ENCODE measurements around the gene RGL2. TPM values are rescaled to one million over a fixed set of nuclear protein-coding genes. Genes with fewer than 3 reads are reported as not detected.

Gene RGL2
- total and polyA plus RNA-seq, 2 of the 4 experiments (the other 2 are of a cell fraction) = 4.1 to 26.9 TPM

GRCh38 chr6:33250731-33251130 lies 48.0 kb downstream of the RGL2 start:
- DNase-seq (no peak), ATAC-seq (ENCODE audit: low read depth) (no peak)
- Histone ChIP-seq H2AK9ac (replicated peaks; ENCODE audit: low read depth, low read length, poor library complexity) (no peak overlapping the region), H3K4me2 (ENCODE audit: low read depth, low read length) (peak overlapping the region; percentile 40), H3K4me1 (ENCODE audit: control insufficient read depth, insufficient read depth, low read length) (peaks cover 12% of the 10 kb centered on the region), H3K14ac (replicated peaks; ENCODE audit: low read depth, low read length) (no peak overlapping the region; the same call in 1 of the 2 replicates), H3K18ac (ENCODE audit: low read depth, low read length) (no peak overlapping the region), H4K8ac (ENCODE audit: low read depth in 2 of 2, low read length in 2 of 2) (peak overlapping the region in 1 of 2 experiments; percentile 37; a peak in 1 of 4 replicates), H4K20me1 (ENCODE audit: insufficient read depth, low read length) (peaks cover 3% of the 10 kb centered on the region; the same call in 1 of the 2 replicates), H2BK20ac (ENCODE audit: low read depth, low read length) (peak overlapping the region; percentile 37; the same call in 1 of the 2 replicates), H2BK15ac (ENCODE audit: low read depth, low read length) (no peak overlapping the region), H4K5ac (ENCODE audit: low read depth, low read length) (no peak overlapping the region), H3K23ac (ENCODE audit: low read depth, low read length) (peak overlapping the region; percentile 46; the same call in 1 of the 2 replicates), H3K56ac (ENCODE audit: extremely low read depth, insufficient read depth, low read length) (0 out of 2 replicates have a peak overlapping the region, but pooled peaks have one; percentile 16), H3K4me3 (ENCODE audit: insufficient read depth, low read depth, low read length) (no peak overlapping the region), H3K36me3 (ENCODE audit: control insufficient read depth, insufficient read depth, low read length) (peaks cover 10% of the 10 kb centered on the region; the same call in 1 of the 2 replicates), H3K27me3 (ENCODE audit: control insufficient read depth, insufficient read depth, low read length) (no peaks in the 10 kb centered on the region), H3K9me3 (ENCODE audit: control insufficient read depth, insufficient read depth, low read length) (no peaks in the 10 kb centered on the region), H2AK5ac (ENCODE audit: low read depth, low read length) (peak overlapping the region; percentile 61; the same call in 1 of the 2 replicates), H4K91ac (ENCODE audit: insufficient read depth, low read depth, low read length) (peak overlapping the region; percentile 50; the same call in 1 of the 2 replicates), H3K79me1 (ENCODE audit: low read depth in 1 of 2, low read length in 2 of 2) (peaks cover 3 to 35% of the 10 kb centered on the region in 2 experiments; a peak in 3 of 4 replicates), H2AFZ (replicated peaks; ENCODE audit: low read length, poor library complexity) (no peak overlapping the region), H3K9ac (ENCODE audit: low read depth, low read length) (0 out of 2 replicates have a peak overlapping the region, but pooled peaks have one; percentile 3), H3K27ac (ENCODE audit: insufficient read depth, low read length) (peak overlapping the region; percentile 68), H2BK120ac (ENCODE audit: low read depth, low read length) (peak overlapping the region; percentile 29), H3K4ac (ENCODE audit: low read depth, low read length) (peak overlapping the region; percentile 51), H2BK5ac (ENCODE audit: low read depth, low read length, poor library complexity, severe bottlenecking) (peak overlapping the region; percentile 69), H3K9me1 (ENCODE audit: insufficient read depth, low read length) (peaks cover 11% of the 10 kb centered on the region)
- WGBS, 2 experiments (ENCODE audit: extremely low coverage in 2 of 2, insufficient read length in 1 of 2) = 93% methylated on average over 7 of the region's 13 CpGs; no CpG with 5 or more reads in 1 of the 2 experiments
- ChIA-PET POLR2A (ENCODE audit: unreplicated experiment) (interaction anchor here (1.0 kb wide), 2 partner anchors 19 to 21 kb away, joined by 4 to 7 read pairs; partner anchors contain the start of genes RPS18 and VPS52), CTCF (interaction anchor here (0.5 to 0.6 kb wide), 2 partner anchors 12 to 46 kb away, joined by 3 read pairs; no protein-coding TSS in a partner anchor)
- BruUV-seq (replicated peaks) = no TSS peak
- intact Hi-C loops (cut with micrococcal nuclease) = no loop called here
- no peak for TF ChIP-seq ELK1 (IDR thresholded peaks at IDR 0.05; ENCODE audit: borderline replicate concordance, low read depth, low read length)
- TF ChIP-seq FOS (IDR thresholded peaks at IDR 0.05; ENCODE audit: low read depth, low read length) = no peak
- TF ChIP-seq MAFK (IDR thresholded peaks at IDR 0.05; ENCODE audit: low read depth, low read length) = no peak
- TF ChIP-seq CHD1 (IDR thresholded peaks at IDR 0.05; ENCODE audit: low read depth, low read length) = no peak
- TF ChIP-seq RFX5 (IDR thresholded peaks at IDR 0.05; ENCODE audit: low read depth, low read length) = no peak
- dilution Hi-C loops (cut with HindIII; ENCODE audit: low sequenced_read_pairs, unreplicated experiment) = no loop called here
- in situ Hi-C loops (cut with MboI; ENCODE audit: low sequenced_read_pairs) = no loop called here

Data from IMR-90 (cell line).